AML-193 (cell line): ENCODE measurements around the gene GRIP1.
A peak's percentile ranks its signal among the peaks of the same experiment; 100 is the strongest.
"Not testable (repeated sequence)": the region's sequence is repeated elsewhere in the genome, so short reads cannot be mapped to it uniquely, and the experiment has no call there.

Source experiments
- DNase-seq, 2 experiments: peaks; one replicate each; lab custom pipeline; 2025; lab: John Stamatoyannopoulos, UW

The GRIP1 gene

GRCh38 chr12:66321435-66321834 is 357.4 kb downstream of the GRIP1 start:
- DNase-seq = peak; percentile 13 to 21

- DNase-seq = no peak
These were observed 357.9 kb downstream of the GRIP1 start for GRCh38 chr12:66320996-66321395.

- DNase-seq = no peak
These were observed 359.5 kb downstream of the GRIP1 start for GRCh38 chr12:66319266-66319954.

- DNase-seq = no peak
These were observed 364.6 kb downstream of the GRIP1 start for GRCh38 chr12:66314278-66314677.

- DNase-seq = no peak
These were observed 366.7 kb downstream of the GRIP1 start for GRCh38 chr12:66312189-66312588.

GRCh38 chr12:66309606-66310005 is 369.3 kb downstream of the GRIP1 start:
- DNase-seq = no peak

GRCh38 chr12:66304296-66304900 is 374.5 kb downstream of the GRIP1 start:
- no peak for DNase-seq

- DNase-seq = not testable (repeated sequence)
These were observed 375.5 kb downstream of the GRIP1 start for GRCh38 chr12:66303316-66303804.

- DNase-seq = no peak
These were observed 376.1 kb downstream of the GRIP1 start for GRCh38 chr12:66302827-66303169.

GRCh38 chr12:66301944-66302826 is 376.7 kb downstream of the GRIP1 start, which contains the start of gene HELB:
Gene HELB, plus strand, starts transcription at chr12:66302493. Its CDS starts 111 bp downstream, at chr12:66302604.
- peak; percentile 93 to 96 for DNase-seq

- no peak for DNase-seq
These were observed 381.0 kb downstream of the GRIP1 start for GRCh38 chr12:66297923-66298322.
